Measurements from ENCODE around the gene PLA2G4F.

The PLA2G4F gene

DNA sequence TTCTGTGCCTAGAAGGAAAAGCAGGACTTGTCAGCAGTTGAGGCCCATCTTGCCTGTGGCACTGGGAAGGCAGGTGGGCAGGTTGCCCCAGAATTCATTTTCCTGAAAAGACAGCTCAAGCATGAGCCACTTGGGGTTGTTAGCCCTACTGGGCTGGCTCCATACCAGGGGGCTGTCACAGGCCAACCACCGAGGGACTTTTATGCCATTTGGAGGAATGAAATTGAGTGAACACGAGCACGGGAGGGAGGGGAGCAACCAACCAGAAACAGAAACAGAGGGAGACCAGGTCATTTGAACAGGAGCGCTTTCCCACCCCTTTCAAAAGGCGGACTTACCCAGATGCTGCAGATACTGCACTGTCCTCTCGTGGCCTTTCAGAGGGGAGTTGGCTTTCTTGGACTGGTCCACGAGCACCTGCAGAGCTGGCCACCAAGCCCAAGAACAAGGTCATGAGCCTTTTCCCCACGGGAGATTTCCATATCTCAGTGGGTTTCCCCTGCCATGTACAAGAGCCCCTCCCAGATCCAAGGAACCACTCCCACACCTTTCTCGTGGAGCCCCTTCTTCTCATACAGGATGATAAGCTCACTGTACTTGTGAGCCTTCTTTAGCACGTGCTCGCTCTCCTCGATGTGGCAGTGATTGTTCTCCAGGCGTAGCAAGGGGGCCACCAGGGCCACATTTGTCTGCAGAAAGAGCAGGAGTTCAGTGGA is 9.9 kb upstream of the PLA2G4F start:
- DNase-seq (ENCODE audit: low read depth in 4 of 4, low spot score in 1 of 4) = no peak

DNA sequence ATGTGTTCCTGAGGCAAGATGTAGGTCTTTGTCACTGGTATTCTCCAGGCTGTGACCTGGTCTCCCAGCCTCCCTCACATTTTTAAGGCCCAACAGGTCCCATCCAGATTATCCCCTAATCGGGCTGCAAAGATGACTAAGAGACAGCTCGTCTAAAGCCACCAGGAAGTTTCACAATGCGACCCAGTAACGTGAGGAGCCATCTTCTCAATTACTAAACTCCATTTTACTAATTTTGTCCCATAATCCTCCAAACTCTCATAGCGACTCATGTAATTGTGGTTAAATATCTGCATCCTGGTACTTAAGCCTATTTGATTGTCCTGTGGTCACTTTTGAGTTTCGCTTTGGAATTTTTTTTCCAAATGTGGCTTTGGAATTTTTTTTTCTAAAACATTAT is 8.7 kb upstream of the PLA2G4F start:
- DNase-seq (ENCODE audit: low read depth in 4 of 4, low spot score in 1 of 4) = no peak

DNA sequence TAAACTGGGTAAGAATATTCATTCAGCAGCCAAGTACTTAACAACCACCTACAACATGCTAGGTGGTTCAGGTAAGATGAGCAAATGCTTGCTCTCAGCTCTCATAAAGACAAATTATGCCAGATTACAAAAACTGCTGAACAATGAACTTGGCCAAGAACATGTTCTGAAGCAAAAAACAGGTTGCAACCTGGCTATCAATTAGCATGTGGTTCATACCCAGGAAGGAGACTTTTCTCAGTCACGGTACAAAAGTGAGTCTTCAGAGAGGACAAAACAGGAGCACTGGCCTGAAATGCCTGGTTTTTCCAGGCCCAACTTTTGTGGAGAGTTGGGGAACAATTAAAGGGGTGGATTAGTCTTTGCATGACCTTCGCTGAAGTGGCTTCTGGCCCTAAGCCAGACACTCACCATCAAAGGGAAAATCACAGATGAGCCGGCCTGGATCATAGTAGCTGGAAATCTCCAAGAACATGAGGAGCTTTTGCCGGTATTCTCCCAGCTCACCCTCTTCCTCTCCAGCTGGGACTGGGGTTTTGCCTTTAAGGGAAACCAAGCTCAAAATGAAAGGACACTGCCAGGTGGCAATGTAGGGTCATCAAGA is 7.6 kb upstream of the PLA2G4F start:
- no peak for DNase-seq (ENCODE audit: low read depth in 4 of 4, low spot score in 1 of 4)

DNA sequence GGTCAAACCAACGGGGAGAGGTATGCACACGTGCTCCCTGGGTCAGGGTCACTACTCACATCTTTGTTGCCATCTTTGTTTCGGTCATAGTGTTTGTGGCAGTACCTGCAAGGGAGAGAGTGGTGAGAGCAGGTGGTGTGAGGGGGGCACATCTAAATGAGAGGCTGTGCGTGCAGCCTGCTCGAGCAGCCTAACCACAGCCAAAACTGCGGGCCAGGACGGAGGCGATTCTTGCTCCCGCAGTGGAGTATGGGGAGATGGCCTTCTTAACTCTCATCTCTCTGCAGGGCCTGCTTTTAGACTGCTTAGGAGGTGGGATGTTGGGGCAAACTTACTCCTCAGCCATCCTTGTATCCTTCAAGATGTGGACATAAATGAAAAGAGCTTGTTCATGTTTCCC is 6.9 kb upstream of the PLA2G4F start:
- DNase-seq (ENCODE audit: low read depth in 4 of 4, low spot score in 1 of 4) = no peak

DNA sequence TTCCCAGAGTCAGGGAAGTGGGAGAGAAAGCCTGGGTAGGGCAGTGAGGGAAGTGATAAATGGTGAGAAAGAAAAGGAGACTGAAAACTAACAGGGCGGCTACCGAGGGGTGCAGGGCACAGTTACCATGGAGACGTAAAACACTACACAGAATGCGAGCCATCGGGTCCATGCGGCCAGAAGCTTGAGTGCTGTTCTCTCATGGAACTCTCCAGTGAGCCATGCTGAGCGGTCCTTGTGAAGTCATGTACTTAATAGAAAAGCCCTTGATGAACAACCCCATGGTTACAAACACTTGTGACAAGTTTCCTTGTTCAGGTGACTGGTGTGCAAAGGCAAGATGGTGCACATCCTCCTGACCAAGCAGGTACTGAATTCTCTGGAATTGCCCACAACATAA is 3.7 kb upstream of the PLA2G4F start:
- no peak for DNase-seq (ENCODE audit: low read depth in 4 of 4, low spot score in 1 of 4)

DNA sequence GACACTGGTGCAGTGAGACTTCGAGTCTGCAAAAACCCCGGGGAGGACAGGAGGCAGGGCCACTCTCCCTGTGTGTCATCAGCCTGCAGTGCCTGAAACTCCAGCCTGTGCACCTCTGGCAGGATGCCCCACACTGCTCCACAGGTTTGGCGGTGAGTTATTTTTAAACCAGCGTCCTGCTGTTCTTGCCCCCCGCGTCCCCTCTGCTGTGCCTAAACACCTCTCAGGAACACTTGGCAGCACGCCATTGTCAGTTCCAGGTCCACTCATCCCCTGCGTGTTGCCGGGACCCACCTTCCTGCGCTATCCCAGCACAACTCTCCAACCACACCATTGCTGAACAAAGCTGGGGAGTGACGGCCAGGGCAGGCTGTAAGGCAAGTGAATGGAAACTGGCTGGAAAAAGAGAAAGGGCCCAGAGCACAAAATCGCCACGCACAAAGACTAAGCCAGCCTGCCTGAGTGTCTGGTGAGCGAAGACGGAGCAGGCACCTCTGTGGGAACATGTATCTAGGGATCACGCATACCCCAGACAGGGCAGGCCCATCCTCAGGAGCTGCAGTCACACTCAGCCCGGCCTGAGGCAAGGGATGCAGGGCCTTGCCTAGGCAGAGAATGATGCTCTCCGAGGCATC is 3.1 kb upstream of the PLA2G4F start:
- no peak for DNase-seq (ENCODE audit: low read depth in 4 of 4, low spot score in 1 of 4)

DNA sequence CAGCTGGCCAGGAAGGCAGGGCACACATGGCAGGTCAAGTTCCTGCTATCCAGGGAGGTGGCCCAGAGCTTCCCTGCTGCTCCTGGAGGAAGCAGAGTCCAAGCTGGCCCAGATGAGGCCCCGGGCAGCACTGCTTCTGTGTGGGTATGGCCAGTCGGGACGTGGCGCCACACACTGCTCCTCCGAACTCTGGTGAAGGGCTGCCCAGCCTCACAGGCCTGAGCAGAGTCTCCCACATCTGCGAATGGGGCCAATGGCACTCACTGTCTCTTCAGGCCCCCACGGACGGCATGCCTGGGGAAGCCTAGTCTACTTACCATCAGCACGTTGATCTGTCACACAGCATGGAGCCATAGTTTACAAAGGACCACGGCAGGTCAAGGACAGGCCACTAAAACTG is 2.5 kb upstream of the PLA2G4F start:
- DNase-seq (ENCODE audit: low read depth in 4 of 4, low spot score in 1 of 4) = no peak

DNA sequence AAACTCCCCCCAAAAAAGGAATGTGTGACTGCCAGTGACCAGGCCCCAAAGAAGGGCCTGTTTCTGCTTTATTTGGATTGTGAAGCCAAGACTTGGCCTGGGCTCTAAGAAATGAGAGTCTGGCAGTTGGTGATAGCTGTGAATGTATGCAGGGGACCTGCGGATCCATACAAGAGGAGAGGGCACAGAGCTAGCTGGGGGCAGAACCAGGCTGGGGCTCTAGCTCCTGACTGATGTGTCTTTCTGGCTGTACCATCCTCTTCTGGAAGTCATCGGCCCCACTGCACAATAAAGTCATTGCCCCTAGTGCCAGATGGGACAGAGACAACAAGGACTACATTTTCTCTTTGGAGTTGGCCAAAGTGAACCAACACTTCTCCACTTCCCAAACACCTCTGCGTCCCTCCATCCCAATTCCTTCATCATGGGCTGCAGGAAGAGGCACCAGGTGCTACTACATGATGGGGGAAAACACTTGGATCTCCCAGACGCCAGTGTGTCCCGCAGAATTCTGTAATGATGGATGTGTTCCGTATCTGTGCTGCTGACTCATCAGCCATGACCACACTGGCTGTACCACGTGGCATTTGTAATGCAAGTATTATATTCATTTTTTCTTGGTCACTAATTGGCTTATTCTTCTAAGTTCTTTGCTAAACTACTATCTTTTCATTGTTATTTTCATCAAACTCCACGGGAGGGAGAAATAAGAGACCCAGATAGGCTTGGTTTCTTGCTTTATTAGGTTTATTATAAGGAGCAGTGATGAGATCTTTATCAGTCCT is 1.7 kb upstream of the PLA2G4F start:
- DNase-seq (ENCODE audit: low read depth in 4 of 4, low spot score in 1 of 4) = no peak

DNA sequence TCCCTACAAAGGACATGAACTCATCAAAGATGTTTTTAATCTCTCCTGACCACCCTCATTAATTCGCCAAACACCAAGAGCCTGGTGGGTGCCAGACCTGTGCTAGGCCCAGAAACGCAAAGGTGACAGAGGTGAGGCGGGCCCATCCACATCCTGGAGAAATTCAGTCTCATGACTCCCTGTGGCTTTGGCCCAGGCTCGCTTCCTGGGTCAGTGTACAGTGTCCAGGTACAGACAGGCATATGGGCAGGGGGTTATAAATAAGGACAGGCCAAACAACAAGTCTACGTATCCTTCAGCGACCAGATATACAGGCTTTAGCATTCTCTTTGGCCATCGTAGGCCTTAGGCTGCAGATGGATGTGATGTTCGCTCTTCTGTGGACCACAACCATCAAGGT is 945 bp upstream of the PLA2G4F start:
- DNase-seq (ENCODE audit: low read depth in 4 of 4, low spot score in 1 of 4) = no peak

DNA sequence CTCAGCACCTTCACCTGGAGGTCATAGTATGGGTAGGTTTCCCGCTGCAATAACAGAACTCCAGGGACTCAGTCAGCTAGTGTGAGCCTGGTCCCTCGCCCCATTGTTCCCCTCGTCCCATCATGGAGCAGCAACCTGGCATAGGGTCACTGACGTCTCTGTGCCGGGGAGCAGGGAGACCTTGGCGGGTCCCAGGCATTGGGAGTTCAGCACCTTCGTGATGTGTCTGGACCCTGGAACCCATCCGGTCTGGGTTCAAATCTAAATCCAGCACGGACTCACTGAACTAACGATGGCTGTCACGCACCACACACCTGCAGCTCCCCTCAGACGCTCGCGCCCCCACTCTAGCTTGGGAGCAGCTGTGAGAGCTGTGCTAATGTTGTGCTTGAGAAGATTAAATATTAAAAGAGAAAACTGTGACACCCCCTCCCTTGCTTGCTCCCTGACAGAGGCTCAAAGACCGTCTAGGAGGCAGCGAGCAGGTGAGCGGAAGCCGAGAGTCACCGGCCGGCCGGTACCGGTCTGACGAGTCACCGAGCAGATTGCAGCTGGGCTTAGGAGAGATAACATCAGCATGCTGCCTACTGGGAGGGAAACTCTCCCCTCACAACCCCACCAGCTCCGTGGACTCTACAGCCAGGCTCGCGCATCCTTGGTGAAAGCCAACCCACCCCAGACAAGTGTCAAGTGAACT is 742 bp downstream of the PLA2G4F start:
- DNase-seq (ENCODE audit: low read depth in 4 of 4, low spot score in 1 of 4) = no peak

DNA sequence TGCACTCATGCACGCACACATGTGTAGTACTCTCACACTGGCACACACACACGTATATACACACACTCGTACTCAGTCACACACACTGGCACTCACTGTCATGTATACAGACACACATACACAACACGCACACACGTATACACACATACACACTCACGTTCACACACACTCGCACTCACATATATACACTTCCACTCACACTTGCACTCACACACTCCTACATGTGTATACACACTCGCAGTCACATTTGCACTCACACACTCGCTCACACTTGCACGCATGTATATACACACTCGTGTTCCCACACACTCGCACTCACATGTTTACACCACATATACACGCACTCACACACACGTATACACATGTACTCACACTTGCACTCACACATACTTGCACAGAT is 1.5 kb downstream of the PLA2G4F start:
- no peak for DNase-seq (ENCODE audit: low read depth in 4 of 4, low spot score in 1 of 4)

DNA sequence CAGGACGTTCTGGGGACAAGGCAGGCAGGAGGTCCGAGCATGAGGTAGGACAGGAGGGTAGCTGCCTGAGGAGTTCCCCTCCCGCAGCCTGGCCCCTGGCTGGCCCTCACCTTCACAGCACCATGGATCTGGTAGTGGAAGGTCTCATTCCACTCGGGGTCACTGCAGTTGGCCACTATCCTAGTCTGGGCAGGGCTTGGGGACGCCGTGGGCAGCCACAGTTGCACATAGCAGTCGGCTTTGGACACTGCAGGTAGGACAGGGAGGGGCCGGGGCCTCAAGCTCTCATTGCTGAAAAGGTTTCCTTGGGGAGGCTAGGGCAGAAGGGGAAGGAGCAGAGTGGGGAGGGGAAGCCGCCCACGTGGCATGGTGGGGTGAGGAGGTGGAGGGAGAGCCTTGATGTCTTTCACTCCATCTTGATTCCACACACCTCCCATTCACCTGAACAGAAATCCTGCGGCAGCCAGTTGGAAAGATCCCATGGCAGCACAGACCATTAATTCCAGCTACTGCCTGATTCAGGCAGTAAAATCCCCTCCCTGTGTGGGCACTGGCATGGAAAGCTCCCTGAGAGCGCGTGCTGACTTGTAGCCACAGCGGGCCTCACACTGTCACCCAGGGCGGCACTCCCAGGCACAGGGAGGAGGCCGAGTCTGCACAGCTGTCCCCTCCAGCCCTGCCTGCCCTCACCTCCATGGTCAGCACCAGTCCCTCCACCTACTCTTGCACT is 2.1 kb downstream of the PLA2G4F start:
- DNase-seq (ENCODE audit: low read depth in 4 of 4, low spot score in 1 of 4) = no peak

DNA sequence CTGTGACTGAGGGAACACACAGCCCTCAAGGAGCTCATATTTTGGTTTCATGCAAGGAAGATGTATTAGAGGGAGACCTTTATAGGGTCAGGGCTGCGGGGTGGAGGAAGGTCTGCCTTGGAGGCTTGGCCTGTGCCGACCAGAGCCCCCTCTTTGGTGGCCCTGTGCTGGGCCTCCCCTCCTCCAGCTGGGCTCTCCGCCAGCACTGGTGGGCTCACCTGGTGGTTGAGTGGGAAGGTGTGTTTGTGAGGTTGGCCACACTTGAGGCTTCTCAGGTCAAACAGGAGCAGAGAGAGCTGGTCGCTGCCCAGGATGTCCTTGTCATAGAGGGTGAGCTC is 2.6 kb downstream of the PLA2G4F start:
- DNase-seq (ENCODE audit: low read depth in 4 of 4, low spot score in 1 of 4) = no peak

DNA sequence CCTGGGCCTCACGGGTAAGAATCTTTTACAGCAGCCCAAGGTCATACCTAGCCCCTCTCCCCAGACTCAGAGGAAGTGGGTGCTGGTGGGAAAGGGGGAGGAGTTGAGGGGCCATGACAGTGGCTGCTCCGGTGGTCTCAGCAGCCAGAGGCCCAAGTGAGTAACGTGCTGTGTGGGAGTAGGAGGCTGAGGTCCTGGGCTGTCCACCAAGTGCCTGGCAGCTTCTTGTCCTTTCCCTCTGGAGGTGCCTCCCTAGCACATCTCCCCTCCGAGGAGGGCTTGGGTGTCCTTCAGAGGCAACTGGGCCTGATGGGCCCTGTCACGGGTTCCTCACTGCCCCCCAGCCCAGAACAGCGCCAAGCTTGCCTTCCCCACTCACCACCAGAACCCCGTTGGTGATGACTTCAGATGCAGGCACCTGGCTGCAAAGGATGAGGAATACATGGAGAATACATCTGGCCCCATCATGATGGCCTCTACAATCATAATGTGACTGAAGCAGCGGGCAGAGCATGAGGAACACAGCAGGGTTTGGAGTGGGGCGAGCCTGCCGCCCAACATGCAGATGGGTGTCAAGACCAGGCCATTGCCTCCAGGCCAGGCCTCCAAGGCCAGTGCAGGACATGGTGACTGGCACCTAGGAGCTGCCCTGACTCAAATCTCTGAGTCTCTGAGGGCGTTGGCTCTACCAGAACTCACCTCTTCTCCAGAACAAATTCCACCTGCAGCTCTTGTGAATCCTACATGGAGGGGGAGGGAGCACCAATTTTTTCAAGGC is 3.3 kb downstream of the PLA2G4F start:
- DNase-seq (ENCODE audit: low read depth in 4 of 4, low spot score in 1 of 4) = no peak

DNA sequence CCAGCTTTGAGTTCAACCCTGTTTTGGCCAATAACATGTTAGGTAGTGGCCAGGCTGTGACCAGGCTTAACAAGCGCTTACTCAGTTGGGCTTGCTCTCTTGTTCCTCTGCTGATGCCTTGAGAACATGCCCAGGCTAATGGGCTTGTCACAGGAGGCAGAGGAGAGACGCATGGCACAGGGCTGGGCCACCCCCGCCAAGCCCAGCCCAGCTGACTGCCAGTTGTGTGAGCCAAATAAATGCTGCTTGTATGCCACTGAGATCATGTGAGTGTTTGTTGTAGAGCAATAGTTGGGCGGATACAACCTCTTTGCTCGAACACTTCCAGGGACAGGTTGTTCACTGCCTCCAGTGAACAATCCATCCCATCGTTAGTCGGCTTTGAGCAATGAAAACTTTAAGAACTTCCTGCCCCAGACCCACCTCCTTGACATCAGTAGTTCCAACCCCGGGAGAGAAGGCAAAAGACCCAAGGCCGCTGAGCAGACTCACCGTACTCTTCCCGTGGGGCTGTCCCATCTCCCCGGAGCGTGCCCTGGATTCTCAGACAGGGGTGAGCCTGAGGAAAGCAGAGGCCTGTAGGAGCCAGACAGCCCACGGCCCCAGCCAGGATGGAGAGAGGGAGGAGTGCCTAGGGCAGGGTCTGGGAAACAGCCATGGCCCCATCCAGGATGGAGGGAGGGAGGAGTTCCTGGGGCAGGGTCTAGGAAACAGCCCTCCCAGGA is 4.1 kb downstream of the PLA2G4F start:
- no peak for DNase-seq (ENCODE audit: low read depth in 4 of 4, low spot score in 1 of 4)

DNA sequence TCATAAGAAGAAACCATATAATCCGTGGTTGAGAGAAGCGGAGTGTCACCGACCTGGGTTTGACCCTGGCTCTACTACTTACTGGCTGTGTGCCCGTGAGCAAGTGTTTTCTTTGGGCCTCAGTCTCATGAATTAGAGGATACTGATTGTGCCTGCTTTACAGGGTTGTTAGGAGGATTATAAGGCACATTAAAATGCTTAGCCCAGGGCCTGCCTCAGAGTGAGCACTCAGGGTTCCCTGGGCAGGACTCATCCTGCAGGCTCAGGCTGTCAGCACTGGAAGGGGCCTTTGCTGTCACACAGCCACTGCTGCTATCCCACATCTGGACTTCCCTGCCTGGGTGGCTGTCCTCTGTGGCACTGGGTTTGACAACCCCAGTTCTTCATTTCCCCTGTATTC is 4.7 kb downstream of the PLA2G4F start:
- DNase-seq (ENCODE audit: low read depth in 4 of 4, low spot score in 1 of 4) = no peak

DNA sequence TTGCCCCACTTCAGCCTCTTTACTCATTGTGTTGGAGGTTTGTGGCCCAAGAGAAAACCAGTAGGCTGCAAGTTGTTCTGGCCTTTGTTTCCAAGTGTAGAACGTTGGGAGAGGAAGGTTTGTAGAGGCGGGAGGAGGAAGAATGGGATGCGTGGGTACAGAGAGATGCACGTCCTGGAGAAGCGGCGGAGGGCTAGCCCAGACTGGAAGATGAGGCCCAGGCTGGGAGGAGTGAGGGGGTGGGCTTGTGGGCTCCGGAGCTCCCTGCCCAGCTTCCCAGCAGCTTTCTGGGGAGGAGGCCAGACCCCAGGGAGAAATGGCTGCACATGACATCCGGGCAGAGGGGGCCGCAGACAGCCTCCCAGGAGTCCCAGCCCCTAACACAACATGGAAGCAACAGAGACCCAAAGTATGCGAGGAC is 5.3 kb downstream of the PLA2G4F start:
- DNase-seq (ENCODE audit: low read depth in 4 of 4, low spot score in 1 of 4) = no peak

DNA sequence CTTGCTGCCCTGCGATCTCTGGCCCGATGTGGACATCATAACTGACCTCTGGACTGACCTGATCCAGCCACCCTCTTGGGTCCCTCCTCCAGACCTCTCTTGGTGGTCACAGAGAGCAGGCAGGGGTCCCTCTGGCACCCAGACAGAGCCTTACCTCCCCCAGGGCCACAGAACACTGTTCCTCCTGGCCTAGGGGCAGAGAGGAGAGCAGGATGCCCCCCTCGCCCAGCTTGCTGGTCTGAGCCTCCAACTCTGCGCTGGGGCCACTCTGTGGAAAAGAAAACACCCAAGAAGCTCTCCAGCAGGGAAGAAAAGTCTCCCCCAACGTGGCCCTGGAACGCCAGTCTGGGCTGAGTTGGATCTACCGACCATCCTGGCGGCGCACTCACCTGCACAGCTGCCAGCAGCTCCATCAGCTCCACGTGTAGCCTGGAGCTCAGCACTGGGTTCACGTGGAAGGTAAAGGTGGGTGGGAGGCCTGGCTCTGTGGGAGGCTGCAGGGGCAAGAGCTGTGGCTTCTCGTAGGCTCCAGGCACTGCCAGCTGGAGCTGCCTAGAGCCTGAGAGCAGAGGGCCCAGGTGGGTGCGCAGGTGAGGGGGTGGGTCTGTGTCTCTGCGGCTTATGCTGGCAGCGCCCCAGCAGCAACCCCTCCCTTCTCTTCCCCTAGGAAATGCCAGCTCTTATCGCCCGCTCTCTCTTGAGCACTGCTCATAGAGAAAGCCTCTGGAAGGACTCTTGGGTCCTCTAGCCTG is 6.0 kb downstream of the PLA2G4F start:
- DNase-seq (ENCODE audit: low read depth in 4 of 4, low spot score in 1 of 4) = no peak

Measured in stimulated activated CD4-positive, alpha-beta T cell treated with anti-CD3 and anti-CD28 coated beads, Interleukin-1b, Interleukin-23, amount 100 ng/mL, for 24 hours (primary cell).